Gastroesophageal sphincter (tissue), 4 donors: ENCODE data around the gene TFE3. TPM values are rescaled to one million over a fixed set of nuclear protein-coding genes. Genes with fewer than 3 reads are reported as not detected.
A peak's percentile ranks its signal among the peaks of the same experiment; 100 is the strongest.

Experiments
- ATAC-seq: fragments of 150-250 bp; one replicate; pipeline ENCODE4 v1.9.1; 2016; ENCODE audit warnings: mild to moderate bottlenecking, moderate library complexity
- H3K27ac ChIP-seq, 4 donors: fragments of 200-600 bp; sonication (generic) in 3 of 4; 1 replicate in 3 of 4; 2 replicates in 1 of 4; pipeline ENCODE4 v1.5.1; 2016 to 2019
- H3K27me3 ChIP-seq: fragments of 200-600 bp; sonication (generic); one replicate; pipeline ENCODE4 v1.5.1; 2019
- H3K36me3 ChIP-seq, 2 donors: fragments of 200-600 bp; sonication (generic); one replicate each; pipeline ENCODE4 v1.5.1; 2019; ENCODE audit warnings: control low read depth in 1 of 2
- H3K4me1 ChIP-seq, 3 donors: fragments of 200-600 bp; sonication (generic); 1 replicate in 2 of 3; 2 replicates in 1 of 3; pipeline ENCODE4 v1.5.1; 2016 to 2019; ENCODE audit warnings: control low read depth in 2 of 3
- H3K4me3 ChIP-seq, 2 donors: fragments of 200-600 bp; sonication (generic); one replicate each; pipeline ENCODE4 v1.5.1; 2019; ENCODE audit warnings: mild to moderate bottlenecking in 1 of 2, moderate library complexity in 1 of 2
- H3K9me3 ChIP-seq, 3 donors: fragments of 200-600 bp; sonication (generic); one replicate each; pipeline ENCODE4 v1.5.1; 2017 to 2019; ENCODE audit warnings: control low read depth in 2 of 3
- EP300 ChIP-seq: sonication (generic); formaldehyde crosslinking; IDR thresholded peaks from one replicate; pipeline ENCODE4 v1.6.1; 2017; ENCODE audit warnings: antibody characterized with exemption, mild to moderate bottlenecking
- POLR2A ChIP-seq, 2 donors: fragments of 450-650 bp; IDR thresholded peaks; one replicate each; pipeline ENCODE4 v1.6.1; 2017; ENCODE audit warnings: antibody characterized with exemption in 2 of 2, mild to moderate bottlenecking in 2 of 2, moderate library complexity in 1 of 2
- POLR2AphosphoS5 ChIP-seq: sonication (generic); formaldehyde crosslinking; IDR thresholded peaks from one replicate; pipeline ENCODE4 v1.6.1; 2017; ENCODE audit warnings: antibody characterized with exemption
- WGBS, 2 donors: methylation state at CpG; one replicate each; pipeline ENCODE4 v1.1.5; 2018; ENCODE audit warnings: low coverage in 1 of 2; 5-methylcytosine and 5-hydroxymethylcytosine counted together
- total RNA-seq, 4 donors: library from RNA; depleted of rRNA; stranded (reverse); fragments of >200 nt; gene quantifications; one replicate each; pipeline ENCODE4 v1.1.0, GENCODE V29; 2016
- TF ChIP-seq, protein P1 (sequence below), 4 experiments: fragments of 200-600 bp in 2 of 4; fragments of 450-650 bp in 2 of 4; sonication (generic) in 1 of 4; IDR thresholded peaks; one replicate each; pipeline ENCODE4 v1.5.1; 2017 to 2019; ENCODE audit warnings: antibody characterized with exemption in 4 of 4, mild to moderate bottlenecking in 2 of 4, moderate library complexity in 2 of 4

Gene TFE3, protein sequence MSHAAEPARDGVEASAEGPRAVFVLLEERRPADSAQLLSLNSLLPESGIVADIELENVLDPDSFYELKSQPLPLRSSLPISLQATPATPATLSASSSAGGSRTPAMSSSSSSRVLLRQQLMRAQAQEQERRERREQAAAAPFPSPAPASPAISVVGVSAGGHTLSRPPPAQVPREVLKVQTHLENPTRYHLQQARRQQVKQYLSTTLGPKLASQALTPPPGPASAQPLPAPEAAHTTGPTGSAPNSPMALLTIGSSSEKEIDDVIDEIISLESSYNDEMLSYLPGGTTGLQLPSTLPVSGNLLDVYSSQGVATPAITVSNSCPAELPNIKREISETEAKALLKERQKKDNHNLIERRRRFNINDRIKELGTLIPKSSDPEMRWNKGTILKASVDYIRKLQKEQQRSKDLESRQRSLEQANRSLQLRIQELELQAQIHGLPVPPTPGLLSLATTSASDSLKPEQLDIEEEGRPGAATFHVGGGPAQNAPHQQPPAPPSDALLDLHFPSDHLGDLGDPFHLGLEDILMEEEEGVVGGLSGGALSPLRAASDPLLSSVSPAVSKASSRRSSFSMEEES
- total RNA-seq, result 100 to 1,000 TPM in 3 of 4 donors, 10 to 100 TPM in 1; 85.8 to 165 (median 107) TPM

DNA sequence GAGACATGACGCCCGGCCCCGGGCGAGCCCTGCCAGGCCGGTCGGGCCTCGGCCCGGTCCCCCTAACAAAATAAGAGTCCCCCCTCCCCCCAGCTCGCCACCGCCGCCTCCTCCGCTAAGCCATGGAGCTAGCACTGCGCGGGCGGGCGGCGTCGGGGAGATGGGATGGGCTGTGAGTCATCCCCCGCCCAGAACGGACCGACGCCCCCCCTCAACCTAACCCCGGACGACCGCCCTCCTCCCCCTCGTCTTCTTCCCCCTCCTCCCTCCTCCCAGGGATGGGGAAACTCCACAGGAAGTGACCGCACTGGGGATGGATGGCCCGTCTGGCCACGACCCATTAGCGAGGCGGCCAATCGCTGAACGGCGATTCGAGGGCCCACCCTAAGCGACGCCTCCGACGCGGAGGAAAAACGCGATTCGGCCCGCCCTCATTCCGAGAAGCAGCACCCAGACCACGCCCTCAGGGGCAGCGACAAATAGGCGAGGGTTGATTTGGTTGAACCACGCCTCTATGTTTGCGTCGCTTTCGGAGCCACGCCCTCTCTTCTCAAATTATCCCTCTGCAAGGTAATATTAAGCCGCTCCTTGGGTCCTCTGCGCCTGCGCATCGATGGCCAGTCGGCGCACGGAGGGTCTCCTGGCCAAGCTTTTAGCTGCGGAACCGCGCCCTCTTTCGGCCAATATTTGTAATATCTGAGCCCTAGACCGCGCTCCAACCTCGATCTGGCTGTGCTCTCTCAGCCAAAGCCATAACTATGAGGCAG is at the start of gene TFE3:
Gene TFE3 (minus strand): TSS at position 138 of the 767 bp plus-strand sequence. CDS start 131 bp downstream, at position 7.
- Histone ChIP-seq H3K27me3 (no peaks in the 10 kb centered on the region), H3K36me3 (peaks cover 0 to 12% of the 10 kb centered on the region in 2 donors), H3K4me1 (peaks cover 5 to 32% (median 9%) of the 10 kb centered on the region in 3 donors), H3K9me3 (no peaks in the 10 kb centered on the region), H3K27ac (peak within 1 kb of the TSS; percentile 97 to 100 (median 98)), H3K4me3 (peak within 1 kb of the TSS; percentile 84 to 100)
- TF ChIP-seq POLR2AphosphoS5 (peak; percentile 91), EP300 (no peak), POLR2A (IDR thresholded peaks at IDR 0.05) (peak; percentile 81 to 84)
- TF ChIP-seq, protein P1, sequence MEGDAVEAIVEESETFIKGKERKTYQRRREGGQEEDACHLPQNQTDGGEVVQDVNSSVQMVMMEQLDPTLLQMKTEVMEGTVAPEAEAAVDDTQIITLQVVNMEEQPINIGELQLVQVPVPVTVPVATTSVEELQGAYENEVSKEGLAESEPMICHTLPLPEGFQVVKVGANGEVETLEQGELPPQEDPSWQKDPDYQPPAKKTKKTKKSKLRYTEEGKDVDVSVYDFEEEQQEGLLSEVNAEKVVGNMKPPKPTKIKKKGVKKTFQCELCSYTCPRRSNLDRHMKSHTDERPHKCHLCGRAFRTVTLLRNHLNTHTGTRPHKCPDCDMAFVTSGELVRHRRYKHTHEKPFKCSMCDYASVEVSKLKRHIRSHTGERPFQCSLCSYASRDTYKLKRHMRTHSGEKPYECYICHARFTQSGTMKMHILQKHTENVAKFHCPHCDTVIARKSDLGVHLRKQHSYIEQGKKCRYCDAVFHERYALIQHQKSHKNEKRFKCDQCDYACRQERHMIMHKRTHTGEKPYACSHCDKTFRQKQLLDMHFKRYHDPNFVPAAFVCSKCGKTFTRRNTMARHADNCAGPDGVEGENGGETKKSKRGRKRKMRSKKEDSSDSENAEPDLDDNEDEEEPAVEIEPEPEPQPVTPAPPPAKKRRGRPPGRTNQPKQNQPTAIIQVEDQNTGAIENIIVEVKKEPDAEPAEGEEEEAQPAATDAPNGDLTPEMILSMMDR (IDR thresholded peaks at IDR 0.05), result peak in 3 of 4 experiments; percentile 58 to 74 (median 65)
- 0 to 17% methylated on average over 9 to 13 of the region's 67 CpGs for WGBS, 2 donors
- ATAC-seq, result peak; percentile 91

DNA sequence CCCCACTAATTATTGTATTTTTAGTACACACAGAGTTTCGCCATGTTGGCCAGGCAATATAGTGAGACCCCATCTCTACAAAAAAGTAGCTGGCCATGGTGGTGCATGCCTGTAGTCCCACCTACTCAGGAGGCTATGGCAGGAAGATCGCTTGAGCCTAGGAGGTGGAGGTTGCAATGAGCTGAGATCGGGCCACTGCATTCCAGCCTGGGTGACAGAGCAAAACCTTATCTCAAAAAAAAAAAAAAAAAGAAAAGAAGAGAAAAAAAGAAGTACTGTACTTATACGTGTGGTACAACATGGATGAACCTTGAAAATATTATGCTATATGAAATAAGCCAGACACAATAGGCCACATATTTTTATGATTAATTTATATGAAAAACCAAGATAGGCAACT is 46.4 kb upstream of the TFE3 start:
- no peaks in the 10 kb centered on the region for H3K4me1 ChIP-seq
- H3K4me3 ChIP-seq, result no peak overlapping the region
- no peaks in the 10 kb centered on the region for H3K36me3 ChIP-seq
- no peak overlapping the region for H3K27ac ChIP-seq
- no peak for ATAC-seq
- no peaks in the 10 kb centered on the region for H3K9me3 ChIP-seq
- 17 to 71% methylated on average over 1 of the region's 4 CpGs for WGBS, 2 donors
- TF ChIP-seq EP300 (no peak), POLR2AphosphoS5 (no peak), POLR2A (IDR thresholded peaks at IDR 0.05) (no peak)
- TF ChIP-seq, protein P1 (IDR thresholded peaks at IDR 0.05), result no peak
- no peaks in the 10 kb centered on the region for H3K27me3 ChIP-seq

DNA sequence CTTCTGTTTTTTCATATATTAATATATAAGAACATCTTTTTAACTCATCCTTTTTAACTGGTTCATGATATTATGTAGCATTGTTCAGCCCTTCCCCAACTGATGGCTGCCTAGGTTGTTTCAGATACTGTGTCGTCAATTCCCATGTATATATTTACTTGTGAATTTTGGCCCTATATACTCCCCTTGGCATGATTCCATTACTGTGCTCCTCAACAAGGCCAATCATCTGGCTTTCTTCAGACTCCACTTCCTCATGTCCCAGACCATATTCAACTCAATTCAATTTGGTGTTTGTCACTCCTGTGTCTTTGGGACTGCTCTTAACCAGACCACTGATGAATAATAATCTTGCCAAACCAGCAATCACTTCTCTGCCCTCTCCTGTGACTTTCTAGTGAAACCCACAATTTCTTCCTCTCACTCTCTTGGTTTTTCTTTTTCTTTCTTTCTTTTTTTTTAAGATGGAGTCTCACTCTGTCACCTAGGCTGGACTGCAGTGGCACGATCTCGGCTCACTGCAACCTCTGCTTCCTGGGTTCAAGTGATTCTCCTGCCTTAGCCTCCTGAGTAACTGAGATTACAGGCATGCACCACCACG is 39.2 kb upstream of the TFE3 start:
- H3K27me3 ChIP-seq, result no peaks in the 10 kb centered on the region
- ATAC-seq, result no peak
- 27 to 83% methylated on average over 1 of the region's 4 CpGs for WGBS, 2 donors
- TF ChIP-seq POLR2AphosphoS5 (no peak), EP300 (no peak), POLR2A (IDR thresholded peaks at IDR 0.05) (no peak)
- TF ChIP-seq, protein P1 (IDR thresholded peaks at IDR 0.05), result no peak
- H3K4me3 ChIP-seq, result no peak overlapping the region
- H3K27ac ChIP-seq, result no peak overlapping the region
- no peaks in the 10 kb centered on the region for H3K9me3 ChIP-seq
- peaks cover 0 to 15% (median 3%) of the 10 kb centered on the region in 3 donors for H3K4me1 ChIP-seq
- peaks cover 0 to 7% of the 10 kb centered on the region in 2 donors for H3K36me3 ChIP-seq

DNA sequence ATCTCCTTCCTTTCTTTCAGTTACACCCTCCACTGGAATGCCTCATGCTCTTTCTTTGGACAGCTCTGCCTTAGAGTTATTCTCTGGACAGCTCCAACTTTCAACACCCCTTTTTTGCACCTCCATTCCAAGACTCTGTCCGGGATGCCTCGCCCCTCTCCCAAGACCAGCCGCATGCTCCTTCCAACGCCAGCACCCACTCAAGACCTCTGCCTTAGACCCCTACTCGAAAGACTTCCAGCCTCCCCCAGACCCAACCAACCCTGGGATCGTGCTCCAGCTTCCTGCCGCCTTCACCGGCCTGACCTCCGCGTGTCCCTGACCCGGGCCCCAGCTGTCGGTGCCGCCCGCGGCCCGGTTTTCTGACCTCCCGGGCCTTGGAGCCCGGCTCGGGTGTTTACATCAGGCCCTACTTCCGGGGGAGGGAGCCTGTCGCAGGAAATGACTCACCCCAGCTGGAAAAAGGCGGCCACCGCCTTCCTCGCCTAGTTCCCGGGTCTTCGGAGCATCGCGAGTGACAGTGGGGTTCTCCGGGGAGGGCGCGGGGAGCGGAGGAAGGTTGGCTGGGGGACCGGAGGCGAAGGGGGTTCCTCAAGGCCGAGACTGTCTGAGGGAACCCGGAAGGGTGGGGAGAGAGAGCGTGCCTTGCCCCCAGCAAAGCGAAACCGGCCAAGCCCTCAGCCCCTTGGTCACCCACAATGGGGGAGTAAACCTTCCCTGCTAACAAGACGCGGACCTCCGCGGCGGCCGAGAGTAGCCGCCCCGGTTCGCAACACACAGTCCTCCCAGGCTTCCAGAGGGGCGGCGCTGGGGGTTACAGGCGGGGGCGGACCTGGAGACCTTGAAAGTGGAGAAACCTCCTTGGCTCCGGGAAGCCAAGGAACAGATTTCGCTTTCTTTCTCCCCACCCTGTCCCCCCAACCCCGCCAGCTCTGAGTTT is 36.6 kb upstream of the TFE3 start, which contains the start of gene WDR45:
Gene WDR45 (minus strand): TSS at position 399 of the 940 bp plus-strand sequence. CDS start 1,792 bp downstream, outside the sequence.
- Histone ChIP-seq H3K36me3 (peaks cover 0 to 33% of the 10 kb centered on the region in 2 donors), H3K27ac (peak within 1 kb of the TSS; percentile 85 to 95 (median 92)), H3K4me3 (peak within 1 kb of the TSS; percentile 67 to 79), H3K4me1 (peaks cover 0 to 15% (median 3%) of the 10 kb centered on the region in 3 donors), H3K27me3 (no peaks in the 10 kb centered on the region), H3K9me3 (no peaks in the 10 kb centered on the region)
- 0 to 44% methylated on average over 2 to 21 of the region's 55 CpGs for WGBS, 2 donors
- TF ChIP-seq, protein P1 (IDR thresholded peaks at IDR 0.05), result no peak
- peak; percentile 58 to 68 for TF ChIP-seq POLR2A (IDR thresholded peaks at IDR 0.05)
- TF ChIP-seq EP300, result no peak
- TF ChIP-seq POLR2AphosphoS5, result peak; percentile 73
- peak; percentile 91 for ATAC-seq
